ENCODE data around the gene ANKS4B.
"Not testable (repeated sequence)": the region's sequence is repeated elsewhere in the genome, so short reads cannot be mapped to it uniquely, and the experiment has no call there.

ANKS4B gene

DNA sequence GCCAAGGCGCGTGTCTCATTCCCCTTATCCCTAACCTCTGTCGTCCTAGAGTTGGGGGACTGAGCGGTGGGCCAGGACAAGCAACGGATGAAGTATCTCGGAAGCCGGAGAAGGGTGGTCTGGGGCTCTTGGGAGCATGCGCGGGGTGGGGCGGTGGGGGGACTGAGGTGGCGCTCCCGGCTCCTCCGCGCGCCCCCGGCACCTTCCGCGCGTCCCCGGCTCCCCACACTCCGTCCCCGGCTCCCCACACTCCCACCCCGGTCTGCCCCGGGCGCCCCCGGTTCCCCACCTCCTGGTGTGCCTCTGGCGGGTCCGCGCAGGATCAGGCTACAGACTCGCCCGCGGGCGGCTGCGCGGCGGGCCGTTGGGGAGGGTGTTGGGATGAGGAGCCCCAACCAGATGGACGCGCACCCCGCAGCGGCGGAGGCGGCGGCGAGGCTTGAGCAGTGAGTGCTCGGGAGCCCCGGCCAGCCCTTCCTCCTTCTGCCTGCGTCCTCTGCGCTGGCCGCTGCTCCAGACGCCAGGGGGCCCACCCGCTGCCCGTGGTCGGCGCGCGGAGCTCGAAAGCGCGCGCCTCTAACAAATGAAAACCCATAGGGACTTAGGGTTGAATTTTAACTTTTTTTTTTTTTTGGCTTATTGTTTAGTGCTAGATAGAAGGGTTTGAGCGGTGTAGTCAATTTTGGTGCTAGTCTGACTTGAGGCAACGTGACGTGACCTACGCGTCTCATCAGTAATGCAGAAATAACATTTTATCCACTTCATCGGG lies 50.2 kb downstream of the ANKS4B start:
- DNase-seq (ENCODE audit: extremely low read depth in 1 of 2, low read depth in 1 of 2): no peak

DNA sequence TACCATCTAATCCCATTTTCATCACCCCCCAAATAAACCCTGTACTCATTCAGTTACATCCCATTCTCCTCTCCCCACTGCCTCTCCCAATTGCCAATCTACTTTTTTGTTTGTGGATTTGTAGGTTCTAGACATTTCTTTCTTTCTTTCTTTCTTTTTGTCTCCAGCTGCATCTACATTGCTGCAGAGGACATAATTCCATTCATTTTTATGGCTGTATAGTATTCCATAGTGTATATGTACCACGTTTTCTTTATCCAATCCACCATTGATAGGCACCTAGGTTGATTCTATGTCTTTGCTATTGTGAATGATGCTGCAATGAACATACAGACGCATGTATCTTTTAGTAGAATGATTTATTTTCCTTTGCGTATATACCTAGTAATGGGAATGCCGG lies 50.9 kb downstream of the ANKS4B start:
- no peak for DNase-seq (ENCODE audit: extremely low read depth in 1 of 2, low read depth in 1 of 2)

DNA sequence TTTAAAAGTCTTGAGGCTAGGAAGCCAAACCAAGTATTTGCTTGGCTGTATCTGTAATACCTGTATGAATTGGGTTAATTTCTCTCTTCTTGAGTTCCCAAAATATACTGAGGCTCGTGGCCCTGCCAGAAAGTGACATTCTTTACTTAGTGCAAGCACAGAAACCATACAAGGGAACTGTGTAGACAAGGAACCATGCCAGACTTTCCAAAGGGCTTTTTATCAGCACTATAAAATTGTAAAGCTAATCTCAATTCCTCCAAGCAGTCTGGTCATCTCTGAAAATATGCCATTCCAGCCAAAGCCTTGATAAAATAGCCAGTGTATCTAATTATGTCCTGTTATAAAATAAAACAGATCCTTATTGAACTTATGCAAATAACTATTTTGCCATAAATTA lies 51.8 kb downstream of the ANKS4B start:
- no peak for DNase-seq (ENCODE audit: extremely low read depth in 1 of 2, low read depth in 1 of 2)

DNA sequence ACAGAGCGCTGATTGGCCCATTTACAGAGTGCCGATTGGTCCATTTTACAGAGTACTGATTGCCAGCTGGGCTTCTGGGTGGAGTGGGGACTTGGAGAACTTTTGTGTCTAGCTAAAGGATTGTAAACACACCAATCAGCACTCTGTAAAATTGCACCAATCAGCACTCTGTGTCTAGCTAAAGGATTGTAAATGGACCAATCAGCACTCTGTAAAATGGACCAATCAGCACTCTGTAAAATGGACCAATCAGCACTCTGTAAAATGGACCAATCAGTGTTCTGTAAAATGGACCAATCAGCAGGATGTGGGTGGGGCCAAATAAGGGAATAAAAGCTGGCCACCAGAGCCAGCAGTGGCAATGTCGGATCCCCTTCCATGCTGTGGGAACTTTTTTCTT lies 56.3 kb downstream of the ANKS4B start:
- DNase-seq (ENCODE audit: extremely low read depth in 1 of 2, low read depth in 1 of 2): not testable (repeated sequence)

- DNase-seq (ENCODE audit: extremely low read depth in 1 of 2, low read depth in 1 of 2): peak in 1 of 2 donors; percentile 5
Measured at GRCh38 chr16:21300309-21301167, 67.0 kb downstream of the ANKS4B start.

DNA sequence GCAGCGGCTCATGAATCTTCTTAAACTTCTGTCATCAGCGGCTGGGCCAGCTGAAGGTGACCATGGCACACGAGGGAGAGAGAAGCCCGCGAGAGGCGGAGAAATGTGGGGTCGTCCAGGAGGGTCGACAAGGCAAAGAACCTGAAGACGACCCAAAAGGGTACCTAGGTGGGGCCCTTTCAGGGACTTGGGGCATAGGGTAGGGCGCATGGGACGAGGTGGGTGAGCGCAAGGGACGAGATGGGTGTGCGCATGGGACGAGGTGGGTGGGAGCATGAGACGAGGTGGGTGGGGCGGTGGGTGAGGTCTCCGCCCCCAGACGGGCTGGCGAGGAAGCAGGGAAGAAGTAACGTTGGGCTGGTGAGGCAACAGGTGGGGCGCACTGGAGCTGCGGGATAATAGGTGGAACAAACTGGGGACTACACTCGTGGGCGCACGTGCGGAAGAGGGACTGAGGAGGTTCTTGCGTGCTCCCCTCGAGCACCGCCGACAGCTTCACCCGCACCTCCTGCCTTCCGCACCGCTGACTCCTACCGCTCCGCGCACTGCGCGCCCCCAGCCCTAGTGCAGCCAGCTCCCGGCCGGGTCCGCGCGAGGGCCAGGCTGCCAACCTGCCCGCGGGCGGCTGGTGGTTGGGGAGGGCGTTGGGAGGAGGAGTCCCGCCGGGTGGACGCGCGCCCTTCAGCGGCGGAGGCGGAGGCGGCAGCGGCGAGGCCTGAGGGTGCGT lies 67.8 kb downstream of the ANKS4B start:
- no peak for DNase-seq (ENCODE audit: extremely low read depth in 1 of 2, low read depth in 1 of 2)

- no peak for DNase-seq (ENCODE audit: extremely low read depth in 1 of 2, low read depth in 1 of 2)
Measured at GRCh38 chr16:21301895-21302291, 68.4 kb downstream of the ANKS4B start.

DNA sequence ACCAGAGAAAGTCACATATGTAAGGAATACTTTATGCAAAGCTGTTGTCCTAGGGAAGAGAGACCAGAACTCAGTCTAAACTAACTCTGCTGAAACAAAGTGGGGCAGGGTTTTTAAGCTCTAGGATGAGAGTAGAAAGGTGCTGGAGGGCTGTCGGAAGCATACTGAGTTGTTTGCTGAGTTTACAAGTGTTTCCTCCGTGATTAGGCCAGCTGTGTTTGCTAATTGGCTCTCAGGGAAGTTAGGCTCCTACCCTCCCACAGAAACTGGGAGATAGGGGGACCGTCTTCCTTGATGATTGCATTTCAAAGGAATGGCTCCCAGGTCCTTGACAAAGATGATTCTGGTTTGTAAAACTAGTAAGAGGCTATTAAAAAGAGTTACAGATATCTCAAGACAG lies 69.0 kb downstream of the ANKS4B start:
- no peak for DNase-seq (ENCODE audit: extremely low read depth in 1 of 2, low read depth in 1 of 2)

GRCh38 chr16:21302898-21303528 lies 69.5 kb downstream of the ANKS4B start:
- no peak for DNase-seq (ENCODE audit: extremely low read depth in 1 of 2, low read depth in 1 of 2)

All from activated CD8-positive, alpha-beta memory T cell treated with anti-CD3 and anti-CD28 coated beads for 1 hour (primary cell).